Smooth muscle cell (in vitro differentiated cells): Measurements from ENCODE around the gene NELL1. TPM values are rescaled to one million over a fixed set of nuclear protein-coding genes. Genes with fewer than 3 reads are reported as not detected.

Experiments
- DNase-seq: peaks from one replicate; lab custom pipeline; 2025; ENCODE audit not compliant: unreplicated experiment; lab: John Stamatoyannopoulos, UW
- H2AFZ ChIP-seq: fragments of 200-600 bp; sonication (generic); 2 replicates; pipeline ENCODE4 v1.6.0; 2016; ENCODE audit warnings: antibody characterized with exemption, low read depth, mild to moderate bottlenecking
- H3F3A ChIP-seq: fragments of 200-600 bp; sonication (generic); 2 replicates; pipeline ENCODE4 v1.6.0; 2017; ENCODE audit warnings: antibody characterized with exemption, low read depth
- H3K27ac ChIP-seq: fragments of 200-600 bp; sonication (generic); 2 replicates; pipeline ENCODE4 v1.5.1; 2016; ENCODE audit warnings: low read depth, mild to moderate bottlenecking
- H3K27me3 ChIP-seq: fragments of 200-600 bp; sonication (generic); 2 replicates; pipeline ENCODE4 v1.6.1; 2016; ENCODE audit warnings: low read depth, mild to moderate bottlenecking
- H3K36me3 ChIP-seq: fragments of 200-600 bp; sonication (generic); 2 replicates; pipeline ENCODE4 v1.5.1; 2016; ENCODE audit warnings: low read depth
- H3K4me1 ChIP-seq: fragments of 200-600 bp; sonication (generic); 2 replicates; pipeline ENCODE4 v1.5.1; 2016; ENCODE audit warnings: low read depth
- H3K4me2 ChIP-seq: fragments of 200-600 bp; sonication (generic); 2 replicates; pipeline ENCODE4 v1.6.0; 2016; ENCODE audit warnings: mild to moderate bottlenecking
- H3K4me3 ChIP-seq: fragments of 200-600 bp; sonication (generic); 2 replicates; pipeline ENCODE4 v1.5.1; 2016; ENCODE audit warnings: mild to moderate bottlenecking
- H3K79me2 ChIP-seq: fragments of 200-600 bp; sonication (generic); 2 replicates; pipeline ENCODE4 v1.6.0; 2016; ENCODE audit warnings: low read depth, mild to moderate bottlenecking
- H3K9ac ChIP-seq: fragments of 200-600 bp; sonication (generic); 2 replicates; pipeline ENCODE4 v1.6.0; 2016; ENCODE audit warnings: low read depth
- H3K9me3 ChIP-seq: fragments of 200-600 bp; sonication (generic); replicated peaks from 2 replicates; pipeline ENCODE4 v1.5.1; 2016; ENCODE audit warnings: low read depth
- H4K20me1 ChIP-seq: fragments of 200-600 bp; sonication (generic); 2 replicates; pipeline ENCODE4 v1.6.0; 2016; ENCODE audit warnings: low read depth
- WGBS: methylation state at CpG from one replicate; pipeline ENCODE4 v1.1.7; 2016; ENCODE audit warnings: low lambda C conversion rate; 5-methylcytosine and 5-hydroxymethylcytosine counted together
- polyA plus RNA-seq: library from polyadenylated mRNA; unstranded; fragments of >200 nt; fragmentation: Nextera tagmentation; extraction: Ambion mirVana; gene quantifications from 2 replicates; pipeline ENCODE4 v1.2.1, GENCODE V29; 2016
- total RNA-seq: library from RNA; depleted of rRNA; stranded (reverse); fragments of >200 nt; gene quantifications from 2 replicates; pipeline ENCODE4 v1.2.3, GENCODE V29; 2014
- TF ChIP-seq, protein P1 (sequence below): fragments of 200-600 bp; sonication (generic); IDR thresholded peaks from 2 replicates; pipeline ENCODE4 v1.5.1; 2017; ENCODE audit warnings: borderline replicate concordance, mild to moderate bottlenecking, antibody characterized with exemption; ENCODE audit not compliant: insufficient read depth, poor library complexity, severe bottlenecking

Gene NELL1
- total and polyA plus RNA-seq, 2 experiments from 2014 or later: not detected

DNA sequence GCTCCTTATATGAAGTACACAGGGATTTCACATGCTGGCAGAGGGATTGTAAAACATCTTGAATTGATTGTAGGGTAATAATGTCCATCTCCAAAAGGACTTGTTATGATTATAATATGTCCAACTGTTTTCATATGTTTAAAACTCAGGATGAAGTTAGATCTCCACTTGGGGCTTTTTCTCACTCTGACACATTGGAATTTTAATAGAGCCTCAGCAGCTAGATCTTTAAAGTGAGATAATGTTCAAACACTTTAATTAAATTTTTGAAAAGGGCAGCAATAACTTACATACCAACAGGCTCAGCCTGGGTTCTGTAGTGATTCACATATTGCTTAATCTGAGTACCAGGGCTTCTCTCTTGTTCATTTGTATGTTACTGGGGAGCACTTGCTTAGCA, 152.1 kb downstream of the NELL1 start:
- Histone ChIP-seq H4K20me1 (no peaks in the 10 kb centered on the region), H3K4me2 (no peak overlapping the region)
- TF ChIP-seq, protein P1, sequence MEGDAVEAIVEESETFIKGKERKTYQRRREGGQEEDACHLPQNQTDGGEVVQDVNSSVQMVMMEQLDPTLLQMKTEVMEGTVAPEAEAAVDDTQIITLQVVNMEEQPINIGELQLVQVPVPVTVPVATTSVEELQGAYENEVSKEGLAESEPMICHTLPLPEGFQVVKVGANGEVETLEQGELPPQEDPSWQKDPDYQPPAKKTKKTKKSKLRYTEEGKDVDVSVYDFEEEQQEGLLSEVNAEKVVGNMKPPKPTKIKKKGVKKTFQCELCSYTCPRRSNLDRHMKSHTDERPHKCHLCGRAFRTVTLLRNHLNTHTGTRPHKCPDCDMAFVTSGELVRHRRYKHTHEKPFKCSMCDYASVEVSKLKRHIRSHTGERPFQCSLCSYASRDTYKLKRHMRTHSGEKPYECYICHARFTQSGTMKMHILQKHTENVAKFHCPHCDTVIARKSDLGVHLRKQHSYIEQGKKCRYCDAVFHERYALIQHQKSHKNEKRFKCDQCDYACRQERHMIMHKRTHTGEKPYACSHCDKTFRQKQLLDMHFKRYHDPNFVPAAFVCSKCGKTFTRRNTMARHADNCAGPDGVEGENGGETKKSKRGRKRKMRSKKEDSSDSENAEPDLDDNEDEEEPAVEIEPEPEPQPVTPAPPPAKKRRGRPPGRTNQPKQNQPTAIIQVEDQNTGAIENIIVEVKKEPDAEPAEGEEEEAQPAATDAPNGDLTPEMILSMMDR: no peak

DNA sequence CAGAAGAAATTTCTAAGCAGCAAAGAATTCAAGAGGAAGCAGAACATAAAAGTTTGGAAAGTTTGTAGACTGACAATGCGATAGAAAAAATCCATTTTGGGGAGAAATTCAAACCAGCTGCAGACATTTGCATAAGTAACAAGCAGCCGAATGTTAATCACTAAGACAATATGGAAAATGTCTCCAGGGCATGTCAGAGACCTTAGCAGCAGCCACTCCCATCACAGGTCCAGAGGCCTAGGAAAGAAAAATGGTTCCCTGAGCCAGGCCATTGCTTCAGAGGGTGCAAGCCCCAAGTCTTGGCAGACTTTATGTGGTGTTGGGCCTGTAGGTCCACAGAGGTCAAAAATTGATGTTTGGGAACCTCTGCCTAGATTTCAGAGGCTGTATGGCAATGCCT, 155.4 kb downstream of the NELL1 start:
- Histone ChIP-seq H3K4me2 (no peak overlapping the region), H3K9ac (no peak overlapping the region), H3K4me3 (no peak overlapping the region), H3K79me2 (no peaks in the 10 kb centered on the region), H3K36me3 (no peaks in the 10 kb centered on the region), H3K9me3 (no peaks in the 10 kb centered on the region), H2AFZ (no peak overlapping the region), H3K4me1 (no peaks in the 10 kb centered on the region), H3F3A (no peaks in the 10 kb centered on the region), H4K20me1 (no peaks in the 10 kb centered on the region), H3K27ac (no peak overlapping the region), H3K27me3 (no peaks in the 10 kb centered on the region)
- WGBS: 30% methylated on average over 2 of the region's 2 CpGs
- DNase-seq: no peak
- TF ChIP-seq, protein P1: no peak

More for the DNA sequence above, 152.1 kb downstream of the NELL1 start:
- no peaks in the 10 kb centered on the region for H3K27me3 ChIP-seq
- no peaks in the 10 kb centered on the region for H3K36me3 ChIP-seq
- no peaks in the 10 kb centered on the region for H3K79me2 ChIP-seq
- H3K9ac ChIP-seq: no peak overlapping the region
- no peak overlapping the region for H3K4me3 ChIP-seq
- DNase-seq: no peak
- no peaks in the 10 kb centered on the region for H3K9me3 ChIP-seq
- H3F3A ChIP-seq: no peaks in the 10 kb centered on the region
- no peak overlapping the region for H2AFZ ChIP-seq
- no peaks in the 10 kb centered on the region for H3K4me1 ChIP-seq
- H3K27ac ChIP-seq: no peak overlapping the region

DNA sequence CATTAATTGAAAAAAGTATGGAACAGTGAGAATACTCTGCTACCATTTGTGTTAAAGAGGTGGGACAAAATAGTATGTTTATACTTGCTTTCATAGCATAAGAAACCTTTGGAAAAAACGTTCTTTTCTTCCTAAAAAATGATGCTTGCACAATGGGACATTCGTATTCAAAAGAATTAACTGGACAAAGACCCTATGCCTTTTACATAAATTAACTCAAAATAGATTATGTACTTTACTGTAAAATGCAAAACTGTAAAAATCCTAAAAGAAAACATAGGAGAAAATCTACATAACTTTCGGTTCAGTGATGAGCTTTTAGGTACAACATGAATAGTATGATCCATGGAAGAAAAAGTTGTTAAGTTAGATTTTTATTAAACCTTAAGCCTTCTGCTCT, 166.2 kb downstream of the NELL1 start:
- no peak for DNase-seq
- TF ChIP-seq, protein P1: no peak
- Histone ChIP-seq H3K4me3 (no peak overlapping the region), H3K4me2 (no peak overlapping the region), H3K79me2 (no peaks in the 10 kb centered on the region), H3K27me3 (no peaks in the 10 kb centered on the region), H3K4me1 (no peaks in the 10 kb centered on the region), H3K27ac (no peak overlapping the region), H3K36me3 (no peaks in the 10 kb centered on the region), H3F3A (no peaks in the 10 kb centered on the region), H2AFZ (no peak overlapping the region), H4K20me1 (no peaks in the 10 kb centered on the region), H3K9ac (no peak overlapping the region), H3K9me3 (no peaks in the 10 kb centered on the region)
- WGBS: 74% methylated on average over 3 of the region's 3 CpGs

DNA sequence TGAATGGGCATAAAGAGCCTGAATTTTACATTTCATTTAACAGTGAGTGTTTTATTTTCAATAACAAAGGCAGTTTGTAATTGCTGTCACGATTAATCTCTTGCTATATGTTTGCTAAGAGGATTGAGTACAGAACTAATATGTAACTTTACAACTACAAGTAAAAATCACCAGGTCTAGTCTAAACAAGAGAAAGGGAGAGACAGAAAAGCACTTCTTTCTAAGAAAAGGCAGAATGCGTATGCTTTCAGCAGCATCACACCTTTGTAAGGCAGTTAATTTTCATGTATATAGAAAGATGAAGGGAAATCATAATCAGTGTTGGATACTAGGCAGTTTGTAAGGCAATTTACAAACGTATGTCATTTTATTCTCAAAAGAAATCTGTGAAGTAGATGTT, 169.8 kb downstream of the NELL1 start:
- Histone ChIP-seq H3K4me3 (no peak overlapping the region), H3K79me2 (no peaks in the 10 kb centered on the region), H3K36me3 (no peaks in the 10 kb centered on the region), H3K27me3 (no peaks in the 10 kb centered on the region), H3K4me2 (no peak overlapping the region), H3K9me3 (no peaks in the 10 kb centered on the region), H3F3A (no peaks in the 10 kb centered on the region), H4K20me1 (no peaks in the 10 kb centered on the region), H3K27ac (no peak overlapping the region), H3K4me1 (no peaks in the 10 kb centered on the region), H3K9ac (no peak overlapping the region), H2AFZ (no peak overlapping the region)
- WGBS: 60% methylated on average over 3 of the region's 3 CpGs
- no peak for DNase-seq
- TF ChIP-seq, protein P1: no peak
